Heart left ventricle (tissue), 13 donors: Measurements from ENCODE around the gene GNAT1.

Experiments
- CTCF ChIP-seq, 12 donors: fragments of 200-600 bp; sonication (generic) in 4 of 12; IDR thresholded peaks; one replicate each; pipeline versions ENCODE4 v1.5.0 to v1.8.0; 2018 to 2022; ENCODE audit warnings: antibody characterized with exemption in 12 of 12, mild to moderate bottlenecking in 5 of 12
- POLR2A ChIP-seq, 2 donors: fragments of 450-650 bp; IDR thresholded peaks; one replicate each; pipeline ENCODE4 v1.6.1; 2017; ENCODE audit warnings: antibody characterized with exemption in 2 of 2, mild to moderate bottlenecking in 2 of 2, moderate library complexity in 2 of 2
- donor health status: ischemic (EF 13 %, LVEDD 7.1; RV severe dilation, severe dysfunction).
- donor health status: DM: no; HTN: yes; CAD: no.
- donor health status: DM: no; HTN: no; CAD: no.
- donor health status: ischemic (EF 25% LVEDD 6.9; RV normal size, moderate dysfunction).
- donor health status: ischemic (EF 25% LVEDD 5.7; RV mildly dilated, moderate dysfunction).
- donor health status: ischemic (EF 35%, LVEDD 5.7; RV mildly dilated, moderate dysfunction).
- donor health status: nonischemic (EF 11% LVEDD 7.7; RV severe dilation, severe dysfunction).
- donor health status: DM: yes; HTN: yes; CAD: no.
- donor health status: PGD.
- donor health status: ischemic (EF 29% LVEDD 5.4; RV normal size, mild dysfunction).
- donor health status: nonischemic (EF 23%, LVEDD 6.1; RV moderate dilation, normal function).

GRCh38 chr3:50164481-50164880 lies 26.9 kb upstream of the GNAT1 start:
- TF ChIP-seq CTCF (IDR thresholded peaks at IDR 0.05), result no peak
- no peak for TF ChIP-seq POLR2A (IDR thresholded peaks at IDR 0.05)
